ENCODE data around the gene BRD7.

The BRD7 gene

DNA sequence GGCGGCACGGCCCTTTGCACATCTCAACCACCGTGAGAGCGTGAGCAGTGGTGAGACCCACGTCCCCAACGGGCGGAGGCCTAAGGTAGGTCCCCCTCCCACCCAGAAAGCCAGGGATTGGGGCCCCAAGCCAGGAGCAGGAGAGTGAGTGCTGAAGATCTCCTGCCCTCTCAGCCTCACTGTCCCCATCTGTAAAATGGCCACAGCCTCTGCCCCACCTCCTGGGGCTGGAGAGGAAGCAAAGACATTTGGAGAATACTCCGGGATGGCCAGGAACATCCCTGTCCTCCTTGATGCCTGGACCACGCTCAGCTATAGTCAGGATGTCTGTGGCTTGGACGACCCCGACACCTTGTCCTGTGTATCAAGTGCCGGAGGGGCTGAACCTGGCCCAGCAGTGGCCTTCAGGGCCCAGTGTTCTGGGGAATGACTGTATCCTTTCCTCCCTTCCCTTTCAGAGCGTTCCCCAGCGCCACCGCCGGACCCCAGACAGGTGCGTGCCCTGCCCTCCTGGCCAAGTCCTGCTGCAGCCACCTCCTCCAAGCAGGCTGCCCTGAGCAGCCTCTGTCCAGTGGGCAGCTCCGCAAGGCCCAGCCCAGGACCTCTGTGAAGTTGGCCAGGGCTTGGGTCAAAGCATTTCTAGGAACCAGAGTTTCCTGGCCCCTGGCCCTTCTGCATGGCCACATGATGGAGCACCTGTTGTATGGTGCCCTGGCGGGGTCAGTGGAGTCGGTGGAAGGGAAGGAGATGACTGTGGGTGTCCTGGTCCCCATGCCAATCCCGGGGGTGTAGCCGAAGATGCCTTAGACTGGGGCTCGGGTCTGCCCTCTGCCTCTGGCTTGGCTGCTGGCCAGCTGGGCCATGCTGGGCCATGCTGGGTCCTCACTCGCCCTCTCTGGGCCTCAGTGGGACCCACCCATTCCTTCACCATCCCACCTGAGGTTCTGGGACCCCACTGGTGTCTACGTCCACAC lies 64.0 kb downstream of the BRD7 start:
- Histone ChIP-seq H3K9me2 (replicated peaks; ENCODE audit: insufficient read depth, low read length) (no peaks in the 10 kb centered on the region), H3K9me3 (replicated peaks; ENCODE audit: insufficient read depth, low read length) (no peaks in the 10 kb centered on the region), H3K9ac (ENCODE audit: low read length) (no peak overlapping the region), H3K4me1 (ENCODE audit: low read length) (no peaks in the 10 kb centered on the region), H3K4me2 (ENCODE audit: low read depth, low read length) (no peak overlapping the region), H3K27ac (ENCODE audit: low read length) (no peak overlapping the region), H3K27me3 (replicated peaks; ENCODE audit: insufficient read depth, low read length) (no peaks in the 10 kb centered on the region), H3F3A (ENCODE audit: insufficient read depth, low read length) (no peaks in the 10 kb centered on the region), H3K4me3 (ENCODE audit: low read length) (no peak overlapping the region), H4K20me1 (ENCODE audit: insufficient read depth, low read length) (no peaks in the 10 kb centered on the region), H3K79me2 (ENCODE audit: low read length) (no peaks in the 10 kb centered on the region), H2AFZ (ENCODE audit: low read length) (no peak overlapping the region), H3K36me3 (replicated peaks; ENCODE audit: insufficient read depth, low read length) (no peaks in the 10 kb centered on the region)
- TF ChIP-seq EZH2 (optimal IDR thresholded peaks at IDR 0.05; ENCODE audit: low read depth, low read length): no peak
- TF ChIP-seq, protein P1, sequence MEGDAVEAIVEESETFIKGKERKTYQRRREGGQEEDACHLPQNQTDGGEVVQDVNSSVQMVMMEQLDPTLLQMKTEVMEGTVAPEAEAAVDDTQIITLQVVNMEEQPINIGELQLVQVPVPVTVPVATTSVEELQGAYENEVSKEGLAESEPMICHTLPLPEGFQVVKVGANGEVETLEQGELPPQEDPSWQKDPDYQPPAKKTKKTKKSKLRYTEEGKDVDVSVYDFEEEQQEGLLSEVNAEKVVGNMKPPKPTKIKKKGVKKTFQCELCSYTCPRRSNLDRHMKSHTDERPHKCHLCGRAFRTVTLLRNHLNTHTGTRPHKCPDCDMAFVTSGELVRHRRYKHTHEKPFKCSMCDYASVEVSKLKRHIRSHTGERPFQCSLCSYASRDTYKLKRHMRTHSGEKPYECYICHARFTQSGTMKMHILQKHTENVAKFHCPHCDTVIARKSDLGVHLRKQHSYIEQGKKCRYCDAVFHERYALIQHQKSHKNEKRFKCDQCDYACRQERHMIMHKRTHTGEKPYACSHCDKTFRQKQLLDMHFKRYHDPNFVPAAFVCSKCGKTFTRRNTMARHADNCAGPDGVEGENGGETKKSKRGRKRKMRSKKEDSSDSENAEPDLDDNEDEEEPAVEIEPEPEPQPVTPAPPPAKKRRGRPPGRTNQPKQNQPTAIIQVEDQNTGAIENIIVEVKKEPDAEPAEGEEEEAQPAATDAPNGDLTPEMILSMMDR (IDR thresholded peaks at IDR 0.05; ENCODE audit: low read length): no peak
- TF ChIP-seq EZH2phosphoT487 (IDR thresholded peaks at IDR 0.05; ENCODE audit: low read length): no peak
- no peak for DNase-seq

DNA sequence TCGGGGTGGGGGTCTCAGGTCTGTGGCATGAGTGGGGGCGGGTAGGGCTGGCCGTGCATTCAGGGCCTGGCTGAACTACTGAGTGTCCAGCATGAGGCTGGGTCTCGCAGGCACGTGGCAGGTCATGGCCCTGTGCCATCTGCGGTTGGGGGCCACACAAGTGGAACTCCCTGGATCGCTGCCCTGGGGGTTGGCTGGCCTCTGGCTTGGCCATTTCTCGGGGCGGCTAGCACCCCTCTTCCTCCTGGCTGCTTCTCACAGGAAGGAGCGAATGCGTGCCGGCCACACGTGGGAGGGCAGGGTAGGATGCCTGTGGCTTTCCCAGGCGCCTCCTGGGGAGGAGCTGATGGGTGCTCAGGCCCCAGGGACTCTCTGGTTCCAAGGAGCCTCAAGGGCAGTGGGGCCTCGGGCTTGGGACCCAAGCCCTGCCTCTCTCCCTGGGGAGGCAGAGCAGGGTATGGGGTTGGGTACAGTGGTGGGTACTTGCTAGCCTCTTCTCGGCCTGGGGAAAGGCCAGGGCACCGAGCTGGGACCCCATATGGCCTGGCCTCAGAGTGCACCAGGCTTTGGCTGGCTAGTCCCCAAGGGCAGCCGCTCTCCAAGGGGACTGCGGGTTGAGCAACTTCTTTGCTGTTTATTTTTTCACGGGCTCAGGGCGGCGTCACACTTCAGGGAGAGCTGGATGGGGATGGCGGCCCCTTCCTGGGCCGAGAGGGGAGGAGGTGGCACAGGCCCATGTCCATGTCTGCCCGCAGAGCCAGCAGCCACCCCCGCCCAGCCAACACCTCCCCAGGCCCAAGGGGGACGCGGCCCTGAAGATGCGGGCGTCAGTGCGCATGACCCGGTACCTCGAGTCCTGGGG lies 65.0 kb downstream of the BRD7 start:
- H4K20me1 ChIP-seq (ENCODE audit: insufficient read depth, low read length): no peaks in the 10 kb centered on the region
- H3K9me3 ChIP-seq (replicated peaks; ENCODE audit: insufficient read depth, low read length): no peaks in the 10 kb centered on the region
- no peaks in the 10 kb centered on the region for H3K4me1 ChIP-seq (ENCODE audit: low read length)
- TF ChIP-seq, protein P1 (IDR thresholded peaks at IDR 0.05; ENCODE audit: low read length): no peak
- TF ChIP-seq EZH2phosphoT487 (IDR thresholded peaks at IDR 0.05; ENCODE audit: low read length): no peak
- TF ChIP-seq EZH2 (optimal IDR thresholded peaks at IDR 0.05; ENCODE audit: low read depth, low read length): no peak
- no peak for DNase-seq
- H3K9ac ChIP-seq (ENCODE audit: low read length): no peak overlapping the region
- no peak overlapping the region for H2AFZ ChIP-seq (ENCODE audit: low read length)
- H3K27me3 ChIP-seq (replicated peaks; ENCODE audit: insufficient read depth, low read length): no peaks in the 10 kb centered on the region
- no peak overlapping the region for H3K4me2 ChIP-seq (ENCODE audit: low read depth, low read length)
- H3F3A ChIP-seq (ENCODE audit: insufficient read depth, low read length): no peaks in the 10 kb centered on the region
- no peaks in the 10 kb centered on the region for H3K36me3 ChIP-seq (replicated peaks; ENCODE audit: insufficient read depth, low read length)
- no peaks in the 10 kb centered on the region for H3K79me2 ChIP-seq (ENCODE audit: low read length)
- H3K27ac ChIP-seq (ENCODE audit: low read length): no peak overlapping the region
- no peaks in the 10 kb centered on the region for H3K9me2 ChIP-seq (replicated peaks; ENCODE audit: insufficient read depth, low read length)
- H3K4me3 ChIP-seq (ENCODE audit: low read length): no peak overlapping the region

DNA sequence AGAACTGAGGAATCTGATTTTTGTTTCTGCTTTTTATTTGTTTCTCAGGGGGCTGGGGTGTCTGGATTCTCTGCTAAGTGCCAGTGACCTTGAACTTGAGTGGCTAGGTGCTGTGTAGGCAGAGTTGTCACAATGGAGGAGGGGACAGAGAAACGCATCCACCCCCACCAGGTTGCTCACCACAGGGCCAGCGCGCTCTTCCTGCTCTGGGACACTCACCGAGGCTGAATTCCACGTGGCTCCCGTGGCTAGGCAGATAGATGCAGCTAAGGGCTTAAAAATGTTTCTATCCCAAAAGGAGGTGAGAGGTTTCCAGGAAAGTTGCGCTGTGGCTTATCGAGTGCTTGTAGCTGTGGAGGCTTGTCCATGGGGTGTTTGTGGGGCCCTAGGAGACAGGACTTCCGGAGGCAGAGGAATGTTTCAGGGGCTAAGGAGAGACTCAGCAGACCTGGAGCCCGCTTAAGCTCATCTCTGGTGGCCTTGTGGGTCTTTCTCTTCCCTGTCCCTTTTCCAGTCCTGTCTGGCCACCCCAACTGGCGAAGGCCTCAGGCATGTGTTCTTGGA lies 65.7 kb downstream of the BRD7 start:
- no peaks in the 10 kb centered on the region for H3K27me3 ChIP-seq (replicated peaks; ENCODE audit: insufficient read depth, low read length)

More for the DNA sequence above, 65.7 kb downstream of the BRD7 start:
- Histone ChIP-seq H3K4me2 (ENCODE audit: low read depth, low read length) (no peak overlapping the region), H3F3A (ENCODE audit: insufficient read depth, low read length) (no peaks in the 10 kb centered on the region), H3K9ac (ENCODE audit: low read length) (no peak overlapping the region), H3K4me3 (ENCODE audit: low read length) (no peak overlapping the region), H2AFZ (ENCODE audit: low read length) (no peak overlapping the region), H3K79me2 (ENCODE audit: low read length) (no peaks in the 10 kb centered on the region), H3K4me1 (ENCODE audit: low read length) (no peaks in the 10 kb centered on the region), H3K9me2 (replicated peaks; ENCODE audit: insufficient read depth, low read length) (no peaks in the 10 kb centered on the region), H3K36me3 (replicated peaks; ENCODE audit: insufficient read depth, low read length) (no peaks in the 10 kb centered on the region), H4K20me1 (ENCODE audit: insufficient read depth, low read length) (no peaks in the 10 kb centered on the region), H3K9me3 (replicated peaks; ENCODE audit: insufficient read depth, low read length) (no peaks in the 10 kb centered on the region), H3K27ac (ENCODE audit: low read length) (no peak overlapping the region)
- TF ChIP-seq EZH2 (optimal IDR thresholded peaks at IDR 0.05; ENCODE audit: low read depth, low read length) (no peak), EZH2phosphoT487 (IDR thresholded peaks at IDR 0.05; ENCODE audit: low read length) (no peak)
- TF ChIP-seq, protein P1 (IDR thresholded peaks at IDR 0.05; ENCODE audit: low read length): no peak
- DNase-seq: no peak

Data from MM.1S (cell line).